Stimulated activated CD4-positive, alpha-beta T cell treated with anti-CD3 and anti-CD28 coated beads, Interleukin-15, amount 100 ng/mL, for 1 hour (primary cell): ENCODE measurements around the gene PRKAA2.

ENCODE experiments used
- DNase-seq, 2 donors: peaks; one replicate each; pipeline ENCODE4 v3.0.0-alpha.2; 2020; ENCODE audit warnings: low read depth in 1 of 2, low spot score in 1 of 2

PRKAA2 gene

GRCh38 chr1:56654126-56654923 is 9.2 kb downstream of the PRKAA2 start:
- no peak for DNase-seq

- DNase-seq: no peak
Observed at GRCh38 chr1:56655991-56656613, 11.0 kb downstream of the PRKAA2 start.

- DNase-seq: no peak
Observed at GRCh38 chr1:56658254-56658653, 13.1 kb downstream of the PRKAA2 start.

GRCh38 chr1:56660293-56660692 is 15.2 kb downstream of the PRKAA2 start:
- no peak for DNase-seq

GRCh38 chr1:56663846-56664245 is 18.7 kb downstream of the PRKAA2 start:
- DNase-seq: no peak

- no peak for DNase-seq
Observed at GRCh38 chr1:56665384-56665783, 20.3 kb downstream of the PRKAA2 start.

- no peak for DNase-seq
Observed at GRCh38 chr1:56666112-56666608, 21.0 kb downstream of the PRKAA2 start.

GRCh38 chr1:56670350-56670749 is 25.2 kb downstream of the PRKAA2 start:
- DNase-seq: no peak

- DNase-seq: no peak
Observed at GRCh38 chr1:56671085-56671484, 26.0 kb downstream of the PRKAA2 start.

- DNase-seq: no peak
Observed at GRCh38 chr1:56671542-56671941, 26.4 kb downstream of the PRKAA2 start.

GRCh38 chr1:56672579-56672978 is 27.5 kb downstream of the PRKAA2 start:
- no peak for DNase-seq

- no peak for DNase-seq
Observed at GRCh38 chr1:56675763-56676162, 30.6 kb downstream of the PRKAA2 start.

- no peak for DNase-seq
Observed at GRCh38 chr1:56676571-56677035, 31.5 kb downstream of the PRKAA2 start.

GRCh38 chr1:56683569-56683968 is 38.5 kb downstream of the PRKAA2 start:
- no peak for DNase-seq

GRCh38 chr1:56686169-56686568 is 41.1 kb downstream of the PRKAA2 start:
- no peak for DNase-seq

- no peak for DNase-seq
Observed at GRCh38 chr1:56688522-56689026, 43.5 kb downstream of the PRKAA2 start.

- no peak for DNase-seq
Observed at GRCh38 chr1:56696663-56697062, 51.5 kb downstream of the PRKAA2 start.

- DNase-seq: no peak
Observed at GRCh38 chr1:56703747-56704146, 58.6 kb downstream of the PRKAA2 start.

GRCh38 chr1:56707379-56707778 is 62.3 kb downstream of the PRKAA2 start:
- DNase-seq: no peak

- DNase-seq: no peak
Observed at GRCh38 chr1:56709269-56709880, 64.3 kb downstream of the PRKAA2 start.

GRCh38 chr1:56709995-56710394 is 64.9 kb downstream of the PRKAA2 start:
- DNase-seq: no peak

GRCh38 chr1:56710646-56711045 is 65.5 kb downstream of the PRKAA2 start:
- no peak for DNase-seq
